Erythroblast (primary cell): Measurements from ENCODE around the gene EEF1E1.

Experiments
- GATA1 ChIP-seq: IDR thresholded peaks from 2 replicates; pipeline ENCODE4 v1.6.1; 2011; ENCODE audit warnings: low read depth, mild to moderate bottlenecking, control low read depth, low read length, moderate library complexity
- POLR2A ChIP-seq: IDR thresholded peaks from 2 replicates; pipeline ENCODE4 v1.6.1; 2011; ENCODE audit warnings: mild to moderate bottlenecking, low read length

GRCh38 chr6:8070718-8071117, 31.6 kb downstream of the EEF1E1 start:
- TF ChIP-seq POLR2A (no peak), GATA1 (no peak)
